Fibroblast of skin of scalp (primary cell): ENCODE data around the gene ELN. TPM values are rescaled to one million over a fixed set of nuclear protein-coding genes. Genes with fewer than 3 reads are reported as not detected.
"Not testable (repeated sequence)": the region's sequence is repeated elsewhere in the genome, so short reads cannot be mapped to it uniquely, and the experiment has no call there.

Experiments used
- DNase-seq: peaks from one replicate; pipeline ENCODE4 v3.0.0-alpha.2; 2013
- polyA plus RNA-seq, 2 experiments: library from polyadenylated mRNA; unstranded; fragments of 120-200 nt; gene quantifications; one replicate each; pipeline ENCODE4 v1.2.1, GENCODE V29; 2013; ENCODE audit not compliant: insufficient read length in 2 of 2

Gene ELN
- polyA plus RNA-seq (2013, experiment 1 of 2; ENCODE audit: insufficient read length): 1,127 TPM
- 1,094 TPM for polyA plus RNA-seq (2013, experiment 2 of 2; ENCODE audit: insufficient read length)

DNA sequence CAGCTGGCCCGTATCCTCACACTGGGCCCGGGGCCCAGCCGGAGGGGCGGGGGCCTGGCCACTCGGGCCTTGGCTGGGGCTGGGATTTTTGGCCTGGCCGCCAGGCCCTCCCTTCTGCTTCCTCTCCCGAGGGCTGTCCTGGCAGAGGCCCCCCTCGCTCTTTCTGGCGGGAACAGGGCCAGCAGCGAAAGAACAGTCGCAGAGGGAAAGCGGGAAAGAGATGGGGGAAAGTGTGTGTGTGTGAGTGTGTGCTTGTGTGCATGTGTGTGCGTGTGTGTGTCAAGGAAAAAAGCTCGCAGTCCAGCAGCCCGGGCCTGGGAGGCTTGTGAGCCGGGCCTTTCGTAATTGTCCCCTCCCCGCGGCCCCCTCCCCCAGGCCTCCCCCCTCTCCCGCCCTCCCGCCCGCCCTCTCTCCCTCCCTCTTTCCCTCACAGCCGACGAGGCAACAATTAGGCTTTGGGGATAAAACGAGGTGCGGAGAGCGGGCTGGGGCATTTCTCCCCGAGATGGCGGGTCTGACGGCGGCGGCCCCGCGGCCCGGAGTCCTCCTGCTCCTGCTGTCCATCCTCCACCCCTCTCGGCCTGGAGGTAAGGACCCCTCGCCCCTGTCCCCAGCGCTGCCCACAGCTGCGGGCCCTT lies at the start of gene ELN:
Gene ELN (plus strand): TSS at position 491 of the 638 bp plus-strand sequence. CDS start 15 bp downstream, at position 506.
- peak; percentile 84 for DNase-seq

DNA sequence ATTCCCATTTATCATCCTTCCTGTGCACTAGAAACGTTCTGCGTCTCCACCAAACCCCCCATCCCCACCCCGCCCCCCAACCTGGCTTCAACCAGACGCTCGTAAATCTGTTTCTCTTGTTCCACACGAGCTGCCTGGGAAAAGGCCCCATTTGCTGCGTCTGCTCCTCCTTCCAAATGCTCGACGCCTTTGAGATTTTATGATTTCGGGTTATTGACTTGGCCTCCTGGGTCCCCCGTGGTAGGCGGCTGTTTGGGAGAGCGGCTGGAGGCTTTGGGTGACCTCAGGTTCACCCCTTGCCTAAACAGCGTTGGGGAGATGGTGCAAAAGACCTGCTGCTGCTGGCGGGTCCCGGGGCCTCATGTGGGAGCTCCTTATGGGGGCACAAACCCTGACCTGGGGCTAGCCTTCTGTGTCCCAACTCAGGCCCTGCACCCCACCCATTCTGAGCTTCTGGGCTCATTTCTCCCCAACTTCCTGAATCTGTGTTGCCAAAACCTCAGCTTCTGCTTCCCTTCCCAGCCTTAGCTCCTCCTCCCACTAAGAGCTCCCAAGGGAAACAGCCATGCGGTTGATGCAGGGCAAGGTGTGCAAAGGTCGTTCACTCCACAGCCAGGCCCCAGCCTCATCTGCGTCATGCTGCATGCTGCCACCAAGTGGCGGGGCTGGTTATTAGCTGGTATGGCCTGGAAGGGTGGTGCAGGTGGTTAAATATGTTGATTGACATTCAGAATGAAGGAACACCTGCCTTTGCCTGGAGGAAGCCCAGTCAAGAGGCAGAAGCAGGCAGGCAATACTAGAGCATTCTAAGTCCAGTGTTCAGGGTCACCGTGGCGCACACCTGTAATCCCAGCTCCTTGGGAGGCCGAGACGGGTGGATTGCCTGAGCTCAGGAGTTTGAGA lies 49.1 kb upstream of the ELN start:
- peak; percentile 38 for DNase-seq

DNA sequence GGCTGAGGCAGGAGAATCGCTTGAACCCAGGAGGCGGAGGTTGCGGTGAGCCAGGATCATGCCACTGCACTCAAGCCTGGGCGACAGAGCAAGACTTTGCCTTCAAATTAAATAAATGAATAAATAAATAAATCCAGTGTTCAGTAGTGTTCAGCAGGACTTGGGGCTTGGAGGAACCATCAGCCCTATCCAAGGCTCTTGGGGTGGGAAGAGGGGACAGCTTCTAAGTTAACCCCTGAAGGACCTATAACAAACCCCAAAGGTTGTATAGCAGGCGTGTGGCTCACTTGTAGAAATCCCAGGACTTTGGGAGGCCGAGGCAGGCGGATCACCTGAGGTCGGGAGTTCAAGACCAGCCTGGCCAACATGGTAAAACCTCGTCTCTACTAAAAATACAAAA lies 48.3 kb upstream of the ELN start:
- DNase-seq: not testable (repeated sequence)

DNA sequence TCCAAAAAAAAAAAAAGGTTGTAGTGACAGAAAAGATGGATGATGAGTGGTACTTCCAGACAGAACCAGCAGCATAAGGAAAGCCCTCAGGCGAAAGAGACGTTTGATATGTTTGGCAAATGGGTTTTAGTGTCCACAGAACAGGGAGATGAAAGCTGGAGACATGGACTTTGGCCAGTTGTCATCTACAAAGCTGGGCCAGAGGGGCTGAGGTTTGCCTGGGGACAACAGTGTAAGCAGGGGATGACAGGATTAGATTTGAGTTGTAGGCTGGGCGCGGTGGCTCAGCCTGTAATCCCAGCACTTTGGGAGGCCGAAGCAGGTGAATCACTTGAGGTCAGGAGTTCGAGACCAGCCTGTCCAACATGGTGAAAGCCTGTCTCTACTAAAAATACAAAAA lies 47.8 kb upstream of the ELN start:
- no peak for DNase-seq

DNA sequence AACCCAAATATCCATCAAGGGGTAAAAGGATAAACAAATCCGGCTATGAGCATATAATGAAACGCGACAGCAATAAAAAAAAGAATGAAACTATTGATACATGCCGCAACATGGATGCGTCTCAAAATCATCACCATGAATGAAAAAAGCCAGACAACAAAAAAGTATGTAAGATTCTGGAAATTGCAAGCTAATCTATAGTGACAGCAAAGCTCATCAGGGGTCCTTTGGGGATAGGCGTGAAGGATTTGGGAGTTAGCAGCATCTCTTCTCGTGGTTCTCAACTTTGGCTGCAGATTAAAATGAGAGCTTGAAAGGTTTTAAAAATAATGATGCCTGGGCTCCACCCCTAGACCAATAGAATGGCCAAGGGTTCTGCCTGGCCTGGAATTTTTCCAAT lies 46.0 kb upstream of the ELN start:
- no peak for DNase-seq

DNA sequence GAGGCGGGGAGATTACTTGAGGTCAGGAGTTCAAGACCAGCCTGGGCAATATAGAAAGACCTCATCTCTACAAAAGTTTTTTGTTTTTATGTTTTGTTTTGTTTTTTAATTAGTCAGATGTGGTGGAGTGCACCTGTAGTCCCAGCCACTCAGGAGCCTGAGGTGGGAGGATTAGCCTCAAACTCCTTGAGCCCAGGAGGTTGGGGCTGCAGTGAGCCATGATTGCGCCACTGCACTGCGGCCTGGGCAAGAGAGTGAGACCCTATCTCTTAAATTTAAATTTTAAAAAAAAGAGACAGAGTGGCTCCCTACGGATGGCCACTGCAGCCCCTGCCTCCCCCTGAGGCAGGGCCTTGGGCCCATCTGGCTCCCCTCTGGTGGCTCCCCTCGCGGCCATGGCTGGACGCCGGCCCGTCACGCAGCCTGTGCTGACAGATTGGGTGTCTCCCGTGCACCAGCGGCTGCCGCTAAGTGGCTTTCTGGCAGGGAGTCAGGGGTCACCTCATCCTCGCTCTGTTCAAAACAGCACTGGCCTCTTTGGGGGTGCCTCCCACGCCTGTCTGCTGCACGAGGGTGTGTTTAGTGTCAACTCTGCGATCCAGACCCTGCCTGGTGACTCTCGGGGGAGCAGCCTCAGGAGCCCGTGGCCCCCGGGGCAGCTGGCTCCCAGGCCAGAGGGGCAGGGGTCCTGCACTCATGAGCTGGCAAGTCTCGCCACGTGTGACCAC lies 44.4 kb upstream of the ELN start:
- no peak for DNase-seq

DNA sequence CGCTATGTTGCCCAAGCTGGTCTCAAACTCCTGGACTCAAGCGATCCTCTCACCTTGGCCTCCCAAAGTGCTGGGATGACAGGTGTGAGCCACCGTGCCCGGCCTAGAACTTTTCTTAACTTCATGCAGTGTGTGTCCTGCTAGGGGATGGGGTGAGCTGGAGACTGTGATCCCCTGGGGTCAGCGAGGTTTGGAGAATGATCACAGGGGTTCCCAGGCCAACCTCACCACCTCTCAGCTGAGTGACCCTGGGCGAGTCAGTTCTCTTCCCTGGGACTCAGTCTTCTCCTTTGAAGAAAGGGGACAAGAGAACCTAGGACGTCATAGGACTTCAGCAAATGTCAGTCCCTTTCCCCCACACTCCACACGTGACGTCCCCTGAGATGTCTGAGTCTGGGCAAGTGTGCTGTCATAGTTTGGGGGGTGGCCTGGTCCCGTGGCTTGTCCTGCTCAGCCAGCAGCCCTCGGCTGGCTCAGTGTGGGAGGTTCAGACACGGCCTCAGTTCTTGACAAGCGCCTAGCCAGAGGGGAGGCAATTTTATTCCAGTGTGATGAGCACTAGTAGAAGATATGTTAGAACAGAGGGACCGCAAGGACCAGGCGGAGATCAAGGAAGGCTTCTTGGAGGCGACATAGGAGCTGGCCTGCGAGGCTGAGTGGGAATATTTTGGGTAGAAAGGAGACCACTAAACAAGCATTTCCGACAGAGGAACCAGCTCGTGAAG lies 43.3 kb upstream of the ELN start:
- DNase-seq: no peak

DNA sequence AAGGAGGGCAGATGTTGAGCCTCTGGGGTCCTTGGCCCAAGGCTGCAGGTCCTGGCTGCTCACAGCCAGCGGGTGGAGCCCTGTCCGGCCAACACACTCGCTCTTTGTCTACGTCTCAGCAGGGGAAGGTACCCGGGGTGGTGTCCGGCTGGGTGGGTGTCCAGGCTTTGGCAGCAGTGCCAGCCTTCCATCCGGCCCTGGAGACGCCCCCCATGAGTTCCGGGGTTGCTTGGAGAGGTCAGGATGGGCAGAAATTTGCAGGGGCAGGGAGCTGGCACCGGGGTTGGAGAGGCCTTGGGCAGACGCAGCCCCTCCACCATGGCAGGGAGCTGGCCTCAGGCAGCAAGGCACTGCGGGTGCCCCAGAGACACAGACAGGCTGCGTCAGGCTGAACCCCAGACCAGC lies 42.2 kb upstream of the ELN start:
- DNase-seq: no peak

DNA sequence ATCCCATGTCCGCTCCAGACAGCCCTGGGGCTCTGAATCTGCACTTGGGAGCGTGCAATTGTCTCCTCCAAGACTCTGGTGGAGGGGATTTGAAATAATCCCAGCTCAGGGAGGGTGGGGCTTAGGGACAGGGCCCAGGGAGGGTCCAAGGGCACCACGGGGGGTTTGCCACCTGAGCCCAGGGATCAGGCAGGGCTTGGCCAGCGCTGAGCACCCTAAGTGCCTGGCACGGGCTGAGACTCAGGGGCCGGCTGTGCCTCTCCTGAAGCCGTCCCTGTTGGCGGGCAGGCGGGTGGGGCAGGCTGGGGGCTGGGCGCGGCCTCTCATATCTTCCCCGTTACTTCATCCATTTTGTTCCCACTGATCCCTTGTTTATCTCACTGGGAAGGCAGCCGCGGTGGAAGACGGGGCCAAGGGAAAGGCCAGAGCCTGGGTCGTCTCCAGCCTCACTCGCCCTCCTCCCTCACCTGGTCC lies 41.8 kb upstream of the ELN start:
- no peak for DNase-seq

DNA sequence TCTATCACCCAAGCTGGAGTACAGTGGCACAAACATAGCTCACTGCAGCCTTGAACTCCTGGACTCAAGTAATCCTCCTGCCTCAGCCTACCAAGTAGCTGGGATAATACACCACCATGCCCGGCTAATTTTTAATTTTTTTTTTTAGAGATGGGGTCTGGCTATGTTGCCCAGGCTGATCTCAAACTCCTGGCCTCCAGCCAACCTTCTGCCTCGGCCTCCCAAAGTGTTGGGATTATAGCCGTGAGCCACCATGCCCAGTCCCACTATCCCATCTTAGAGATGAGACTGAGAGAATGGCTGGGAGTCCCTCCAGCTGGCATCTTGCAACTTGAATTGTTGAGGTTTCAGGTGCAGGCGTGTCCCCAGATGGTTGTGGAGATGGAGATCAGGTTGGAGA lies 40.7 kb upstream of the ELN start:
- no peak for DNase-seq

DNA sequence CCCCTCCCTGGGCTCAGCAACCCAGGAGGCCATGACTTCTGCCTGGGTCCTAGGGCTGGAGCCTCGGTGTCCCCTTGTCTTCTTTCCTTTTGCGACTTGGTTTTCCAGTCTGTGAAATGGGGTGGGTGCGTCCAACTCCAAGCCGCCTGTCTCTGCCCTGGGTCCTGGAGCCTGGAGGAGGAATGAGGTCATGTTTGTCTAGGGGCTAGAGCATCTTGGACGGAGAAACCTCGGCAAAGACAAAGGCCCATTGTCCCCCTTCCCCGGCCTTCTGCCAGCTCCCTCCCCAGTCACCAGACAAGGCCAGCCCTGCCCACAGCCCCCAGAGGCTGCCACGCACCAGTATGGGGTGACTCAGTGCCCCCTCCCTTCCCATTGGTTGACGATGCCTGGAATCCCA lies 39.8 kb upstream of the ELN start:
- DNase-seq: no peak

DNA sequence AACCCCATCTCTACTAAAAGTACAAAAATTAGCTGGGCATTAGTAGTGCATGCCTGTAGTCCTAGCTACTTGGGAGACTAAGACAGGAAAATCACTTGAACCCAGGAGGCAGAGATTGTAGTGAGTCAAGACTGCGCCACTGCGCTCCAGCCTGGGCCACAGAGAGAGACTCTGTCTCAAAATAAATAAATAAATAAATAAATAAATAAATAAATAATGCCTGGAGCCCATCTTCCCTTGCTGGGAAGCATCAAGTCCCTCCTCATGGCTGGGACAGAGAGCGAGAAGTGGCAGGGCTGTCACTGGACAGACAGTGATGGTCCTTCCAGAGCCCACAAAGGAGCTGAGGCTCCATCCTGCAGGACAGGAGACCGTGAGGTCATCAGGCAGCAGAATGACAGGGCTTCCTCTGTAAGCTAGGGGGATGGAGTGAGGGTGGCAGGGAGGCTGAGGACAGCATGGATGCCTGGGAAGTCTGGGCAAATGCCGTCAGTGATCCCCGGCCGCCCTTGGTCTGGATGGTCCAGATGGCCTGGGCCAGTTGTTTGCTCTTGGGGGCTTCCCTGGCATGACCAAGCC lies 36.4 kb upstream of the ELN start:
- no peak for DNase-seq

DNA sequence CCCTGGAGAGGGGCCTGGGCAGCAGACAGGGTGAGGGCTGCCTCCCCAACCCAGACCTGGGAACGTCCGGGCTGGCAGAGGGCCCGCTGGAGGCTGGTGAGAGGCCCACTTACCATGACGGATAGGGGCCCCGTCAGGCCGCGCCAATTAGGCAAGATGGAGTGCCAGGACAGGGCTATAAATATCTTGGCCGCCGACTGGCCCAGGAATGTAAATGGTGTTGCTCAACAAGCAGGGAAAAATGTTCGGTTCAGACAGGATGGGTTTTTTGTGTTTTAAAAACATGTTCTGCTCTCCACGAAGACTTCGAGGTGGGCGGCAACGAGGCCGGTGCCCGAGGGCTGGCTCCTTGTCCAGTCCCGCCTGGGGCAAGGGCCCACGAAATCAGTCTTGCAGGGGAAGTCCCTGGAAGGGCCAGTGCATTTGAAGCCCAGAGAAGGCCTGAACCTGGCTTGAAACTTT lies 35.8 kb upstream of the ELN start:
- DNase-seq: peak; percentile 66

DNA sequence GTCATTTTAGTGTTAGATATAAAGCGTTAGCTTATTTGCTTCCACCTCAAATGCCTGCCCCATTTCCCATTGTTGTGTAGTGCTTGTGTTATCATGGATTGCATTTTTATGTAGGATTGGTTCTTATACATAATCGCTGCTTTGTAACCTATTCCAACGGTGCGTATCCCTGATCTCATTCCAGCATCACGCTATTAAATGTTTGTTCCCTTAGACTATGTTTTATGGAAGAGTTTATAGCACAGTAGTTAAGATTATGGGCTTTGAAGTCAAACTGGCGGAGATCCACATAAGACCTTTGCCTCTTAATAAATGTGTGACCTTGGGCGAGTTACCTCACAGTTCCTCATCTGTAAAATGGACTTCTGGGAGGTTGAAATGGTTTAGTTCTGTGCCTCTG lies 34.0 kb upstream of the ELN start:
- DNase-seq: no peak

DNA sequence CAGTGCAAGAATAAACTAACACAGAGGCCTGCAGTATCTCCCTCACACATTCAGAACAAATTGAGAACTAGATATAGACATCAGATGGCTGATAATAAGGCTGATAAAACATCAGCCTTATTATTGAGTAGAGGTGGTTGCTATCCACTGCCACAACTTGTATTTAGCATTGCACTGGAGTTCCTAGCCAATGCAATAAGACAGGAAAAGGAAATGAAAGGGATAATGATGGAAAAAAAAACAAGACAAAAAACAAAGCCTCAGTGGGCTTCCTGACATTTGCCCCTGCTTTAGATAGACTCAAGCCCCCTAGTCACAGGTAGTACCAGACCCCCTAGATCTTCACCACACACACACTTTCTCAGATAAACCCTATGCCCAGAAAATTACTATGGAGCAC lies 33.2 kb upstream of the ELN start:
- no peak for DNase-seq

DNA sequence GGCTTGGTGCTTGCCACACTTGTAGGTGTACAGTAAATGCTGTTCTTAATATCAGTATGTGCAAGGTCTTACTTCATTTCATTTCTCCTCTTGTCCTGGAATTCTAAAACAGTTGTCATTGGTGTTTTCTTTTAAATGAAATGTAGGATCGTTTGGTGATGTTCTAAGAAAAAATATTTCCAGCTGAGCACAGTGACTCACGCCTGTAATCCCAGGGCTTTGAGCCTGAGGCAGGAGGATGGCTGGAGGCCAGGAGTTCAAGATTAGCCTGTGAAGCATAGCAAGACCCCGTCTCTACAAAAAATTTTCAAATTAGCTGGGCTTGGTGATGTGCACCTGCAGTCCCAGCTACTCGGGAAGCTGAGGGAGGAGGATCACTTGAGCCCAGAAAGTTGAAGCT lies 32.6 kb upstream of the ELN start:
- DNase-seq: peak; percentile 88

DNA sequence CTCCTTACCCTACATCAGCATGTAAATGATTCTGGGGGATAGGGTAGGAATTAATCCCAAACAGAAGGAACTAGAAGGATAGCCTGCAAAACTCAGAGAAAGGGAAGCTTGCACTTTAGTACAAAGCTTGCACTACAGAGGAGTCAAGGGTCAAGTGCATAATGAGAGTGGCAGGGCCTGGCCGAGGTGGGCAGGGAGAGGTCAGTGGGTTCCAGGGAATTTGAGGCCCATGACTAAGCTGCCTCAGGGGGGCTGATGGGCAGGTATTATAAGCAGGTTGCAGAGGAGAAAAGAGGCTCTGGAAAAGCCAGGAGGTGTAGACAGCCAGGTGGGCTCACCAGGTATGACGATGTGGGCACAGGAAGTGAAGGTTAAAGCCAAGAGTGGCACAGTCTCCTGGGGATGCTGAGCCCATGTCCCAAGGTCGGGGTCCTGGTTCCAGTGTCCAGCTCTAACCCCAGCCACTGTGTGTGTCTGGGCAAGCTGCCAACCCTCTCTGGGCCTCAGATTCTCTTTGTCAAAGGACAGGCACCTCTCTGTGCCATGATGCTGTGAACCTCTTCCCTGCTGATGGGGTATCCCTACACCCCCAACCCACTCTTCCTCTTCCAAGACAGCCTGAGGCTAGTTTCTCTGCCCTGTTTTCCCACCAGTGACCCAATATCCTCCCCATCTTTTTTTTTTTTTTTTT lies 32.0 kb upstream of the ELN start:
- DNase-seq: no peak

DNA sequence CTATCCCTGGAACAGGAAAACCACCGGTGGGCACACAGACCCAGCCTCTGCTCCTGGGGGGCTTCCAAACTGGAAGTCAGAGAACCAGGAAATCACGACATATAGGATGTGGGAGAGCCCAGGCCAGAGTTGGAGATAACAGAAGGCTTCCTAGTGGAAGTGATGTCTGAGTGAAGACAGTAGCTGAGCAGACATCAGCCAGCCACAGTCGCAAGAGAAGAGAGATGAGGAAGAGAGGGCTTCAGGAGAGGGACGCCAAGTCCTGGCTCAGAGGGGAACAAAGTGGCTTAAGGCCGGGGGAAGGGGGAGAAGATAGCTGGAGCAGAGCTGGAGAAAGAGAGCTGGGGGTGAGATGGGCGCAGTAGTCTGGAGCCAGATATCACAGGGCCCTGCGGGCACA lies 30.9 kb upstream of the ELN start:
- DNase-seq: no peak

DNA sequence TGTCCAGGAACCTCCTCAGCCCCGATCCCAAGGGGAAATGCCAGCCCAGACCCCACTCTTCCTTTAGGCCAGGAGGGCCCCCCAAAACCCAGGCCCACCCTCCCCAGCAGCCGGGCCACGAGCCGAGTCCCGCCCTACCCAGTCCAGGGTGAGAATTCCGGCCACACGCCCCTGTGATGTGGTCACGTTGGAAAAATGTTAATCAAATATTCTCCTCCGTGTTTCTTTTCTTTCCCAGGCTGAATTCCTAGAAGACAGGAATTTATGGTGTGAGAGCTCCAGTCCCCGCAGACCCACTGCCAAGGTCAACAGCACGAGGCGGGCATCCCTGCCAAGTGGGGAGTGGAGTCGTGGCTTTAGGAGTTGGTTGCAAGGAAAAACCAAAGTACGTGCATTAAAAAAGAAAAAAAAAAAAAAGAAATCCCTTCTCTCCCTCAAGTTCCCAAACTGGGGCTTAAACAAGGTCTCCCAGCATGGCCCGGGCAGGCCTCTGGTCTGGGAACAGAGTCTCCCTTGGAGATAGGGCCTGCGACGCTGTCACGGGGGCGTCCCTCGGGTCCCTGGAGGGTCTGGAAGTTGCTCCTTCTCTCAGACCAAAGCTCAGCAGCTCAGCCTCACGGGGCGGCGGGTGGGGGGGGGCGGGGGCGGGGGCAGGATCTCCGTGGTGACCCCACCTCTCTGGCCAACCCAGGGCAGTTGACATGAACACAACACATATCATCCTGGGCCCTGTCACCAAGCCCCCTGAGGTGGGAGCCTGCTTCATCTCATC lies 28.1 kb upstream of the ELN start:
- peak; percentile 98 for DNase-seq

DNA sequence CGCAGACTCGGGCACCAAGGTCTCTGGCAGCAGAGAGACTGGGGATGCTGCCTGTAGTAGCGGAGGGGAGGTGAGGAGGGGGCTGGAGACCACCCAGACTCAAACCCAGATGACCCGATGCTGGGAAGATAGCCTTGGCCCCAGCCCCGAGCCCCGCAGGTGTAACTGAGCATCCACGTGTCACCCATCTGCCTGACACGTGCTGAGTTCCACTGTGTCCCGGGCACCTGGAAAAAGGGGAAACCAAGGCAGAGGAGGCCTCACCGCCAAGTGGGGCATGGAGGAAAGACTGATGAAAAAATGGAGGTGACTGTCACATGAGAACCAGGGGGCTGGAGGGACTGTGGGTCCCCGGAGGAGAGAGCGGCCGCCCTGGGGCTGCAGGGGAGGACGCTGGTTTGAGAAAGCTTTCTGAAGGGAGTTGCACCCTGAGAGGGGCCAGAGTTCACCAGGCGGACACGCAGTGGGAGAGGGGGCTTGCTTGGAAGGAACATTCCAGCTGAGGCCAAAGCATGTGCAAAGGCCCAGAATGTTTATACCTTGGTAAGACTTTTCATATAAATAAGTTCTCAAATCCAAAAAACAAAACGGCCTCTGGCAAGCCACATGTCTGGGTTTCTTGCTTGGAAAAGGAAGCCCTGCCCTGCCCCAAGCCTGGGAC lies 27.4 kb upstream of the ELN start:
- DNase-seq: no peak
